ENCODE data around the gene SLC45A1.

SLC45A1 gene

DNA sequence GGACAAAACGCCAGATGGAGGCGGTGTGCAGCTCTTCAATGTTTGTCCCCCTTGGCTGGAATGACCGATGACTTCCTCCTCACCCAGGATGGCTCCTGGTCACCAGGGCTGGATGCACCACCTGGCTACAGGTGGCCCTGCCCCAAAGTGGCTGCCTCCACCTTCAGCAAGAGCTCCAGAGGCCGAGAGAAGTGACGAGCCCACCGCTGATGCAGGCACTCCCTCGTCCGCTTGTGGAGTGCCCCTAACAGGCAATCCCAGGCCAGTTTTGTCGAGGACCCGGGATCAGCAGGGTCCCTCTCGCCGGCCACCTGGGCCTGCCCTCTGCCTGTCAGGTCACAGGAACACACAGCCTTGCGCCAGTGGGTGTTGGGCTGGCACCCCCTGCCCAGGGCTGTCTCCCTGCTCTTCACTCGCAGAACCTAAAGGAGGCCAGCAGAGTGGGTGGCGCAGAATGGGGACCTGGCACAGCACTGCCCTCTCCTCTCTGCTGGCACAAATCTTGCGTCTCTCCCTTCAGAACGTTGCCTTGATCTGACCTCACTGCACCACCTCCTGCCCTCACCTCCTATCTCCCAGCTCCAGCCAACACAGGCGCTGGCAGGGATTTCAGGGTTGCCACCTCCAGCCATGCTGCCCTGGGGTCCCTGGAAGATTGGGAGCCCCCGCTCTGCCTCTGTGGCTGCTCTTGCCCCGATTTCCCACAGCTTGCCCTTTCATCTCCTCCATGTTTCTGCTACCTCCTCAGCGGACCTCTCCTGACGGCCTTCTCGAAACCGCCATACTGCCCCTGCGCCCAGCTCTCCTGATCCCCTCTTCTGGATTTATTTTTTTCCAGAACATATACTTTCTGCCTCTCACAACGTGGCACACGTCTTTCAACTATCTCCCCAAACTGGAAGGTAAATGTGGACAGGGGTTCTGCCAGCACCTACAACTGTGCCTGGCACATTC, 38.6 kb downstream of the SLC45A1 start:
- no peak for FAIRE-seq

DNA sequence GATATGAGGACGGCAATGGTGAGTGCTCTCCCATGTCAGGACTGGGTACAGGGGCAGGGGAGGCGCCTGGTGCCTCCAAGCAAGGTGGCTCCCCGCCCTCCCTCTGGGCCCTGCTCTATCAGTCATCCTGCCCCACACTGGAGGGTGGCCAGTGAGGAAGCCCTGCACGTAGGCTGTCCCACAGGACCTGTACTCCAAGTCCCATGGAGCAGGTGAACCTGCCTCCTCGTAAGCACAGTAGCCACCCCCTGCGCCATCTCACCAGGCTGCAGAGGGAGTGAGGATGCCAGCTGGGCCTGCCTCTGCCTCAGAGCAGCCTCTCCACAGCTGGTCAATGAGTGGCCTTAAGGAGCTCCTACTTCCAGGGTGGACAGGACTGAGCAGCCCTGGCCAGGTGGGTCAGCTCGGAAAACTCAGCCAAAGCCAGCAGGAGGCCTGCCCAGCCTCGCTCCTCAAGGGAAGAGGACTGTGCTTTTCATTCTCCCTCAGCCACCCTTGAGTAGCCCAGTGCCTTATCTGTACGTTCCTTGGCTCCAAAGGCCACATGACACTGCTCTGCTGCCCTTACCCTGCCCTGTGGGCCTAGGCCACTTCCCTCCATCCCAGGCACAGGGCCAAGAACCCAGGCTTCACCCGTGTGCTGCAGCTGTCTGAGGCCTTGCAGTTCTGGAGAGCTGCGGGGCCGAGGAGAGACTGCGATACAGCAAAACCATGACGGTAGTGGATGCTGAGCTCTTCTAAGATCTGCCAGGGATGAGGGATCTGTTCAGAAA, 39.6 kb downstream of the SLC45A1 start:
- no peak for FAIRE-seq

DNA sequence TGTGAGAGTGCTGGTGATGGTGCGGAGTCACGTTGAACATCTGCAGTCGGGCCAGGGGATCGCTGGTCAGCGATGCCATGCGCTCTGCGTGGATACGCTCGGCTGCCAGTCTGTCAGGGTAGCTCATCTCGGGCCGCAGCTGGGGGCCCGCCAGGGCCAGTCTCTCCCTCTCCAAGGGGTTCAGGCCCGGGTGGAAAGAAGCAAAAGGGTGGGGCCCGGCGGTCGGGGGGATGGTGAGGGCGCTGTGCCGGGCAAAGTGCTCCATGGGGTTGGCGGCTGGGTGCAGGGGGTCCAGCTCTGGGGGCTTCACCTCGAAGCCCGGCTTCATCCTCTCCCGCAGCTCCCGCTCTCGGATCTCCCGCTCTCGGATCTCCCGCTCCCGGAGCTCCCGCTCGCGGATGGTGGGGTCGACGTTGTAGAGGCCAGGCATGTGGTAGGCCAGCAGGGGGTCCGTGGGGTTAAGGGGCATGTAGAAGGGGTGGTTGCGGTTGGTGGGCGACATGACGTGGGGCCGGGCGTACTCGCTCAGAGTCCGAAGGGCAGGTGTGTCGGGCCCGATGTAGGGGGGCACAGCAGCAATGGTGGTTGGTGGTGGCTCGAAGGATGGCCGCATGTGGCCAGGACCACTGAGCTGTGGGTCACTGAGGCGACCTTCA, 40.5 kb downstream of the SLC45A1 start:
- FAIRE-seq, result no peak

GRCh38 chr1:8358897-8359616, 41.1 kb downstream of the SLC45A1 start:
- FAIRE-seq, result no peak

DNA sequence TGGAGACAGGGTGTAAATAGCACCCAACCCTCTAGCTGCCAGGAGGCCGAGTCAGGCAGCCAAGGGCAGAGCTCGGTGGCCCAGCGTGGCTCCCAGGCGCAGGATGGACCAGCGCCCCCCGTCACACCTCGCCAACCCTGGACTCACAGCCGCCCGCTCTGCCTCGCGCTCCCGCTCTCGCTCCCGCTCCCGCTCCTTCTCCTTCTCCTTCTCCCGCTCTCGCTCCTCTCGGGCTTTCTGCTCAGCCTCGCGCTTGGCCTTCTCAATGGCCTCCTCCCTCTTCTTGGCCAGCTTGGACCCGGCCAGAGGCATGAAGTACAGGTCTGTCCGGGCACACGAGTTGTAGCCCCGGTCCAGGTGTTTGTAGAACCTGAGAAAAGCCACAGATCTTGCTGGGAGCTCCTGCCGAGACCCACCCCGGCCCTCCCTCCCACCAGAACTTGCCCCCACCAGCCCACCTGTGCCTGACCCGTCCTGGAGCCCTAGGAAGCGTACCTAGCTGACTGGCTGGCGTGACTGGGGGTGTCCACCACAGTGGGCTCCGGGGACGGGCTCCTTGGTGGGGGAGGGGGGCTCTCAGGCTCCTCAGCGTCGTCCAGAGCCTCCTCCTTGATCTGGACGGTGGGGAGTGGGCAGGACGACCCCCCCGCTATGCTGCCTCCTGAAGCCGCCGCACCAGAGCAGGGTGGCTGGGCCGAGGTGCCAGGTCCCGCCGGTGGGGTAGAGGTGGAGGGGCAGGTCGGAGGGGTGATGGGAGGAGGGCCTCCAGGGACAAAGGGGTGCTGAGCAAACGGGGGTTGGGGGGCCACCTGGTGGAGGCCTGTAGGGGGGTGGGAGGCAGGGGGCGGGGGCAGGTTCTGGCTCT, 41.9 kb downstream of the SLC45A1 start:
- no peak for FAIRE-seq

DNA sequence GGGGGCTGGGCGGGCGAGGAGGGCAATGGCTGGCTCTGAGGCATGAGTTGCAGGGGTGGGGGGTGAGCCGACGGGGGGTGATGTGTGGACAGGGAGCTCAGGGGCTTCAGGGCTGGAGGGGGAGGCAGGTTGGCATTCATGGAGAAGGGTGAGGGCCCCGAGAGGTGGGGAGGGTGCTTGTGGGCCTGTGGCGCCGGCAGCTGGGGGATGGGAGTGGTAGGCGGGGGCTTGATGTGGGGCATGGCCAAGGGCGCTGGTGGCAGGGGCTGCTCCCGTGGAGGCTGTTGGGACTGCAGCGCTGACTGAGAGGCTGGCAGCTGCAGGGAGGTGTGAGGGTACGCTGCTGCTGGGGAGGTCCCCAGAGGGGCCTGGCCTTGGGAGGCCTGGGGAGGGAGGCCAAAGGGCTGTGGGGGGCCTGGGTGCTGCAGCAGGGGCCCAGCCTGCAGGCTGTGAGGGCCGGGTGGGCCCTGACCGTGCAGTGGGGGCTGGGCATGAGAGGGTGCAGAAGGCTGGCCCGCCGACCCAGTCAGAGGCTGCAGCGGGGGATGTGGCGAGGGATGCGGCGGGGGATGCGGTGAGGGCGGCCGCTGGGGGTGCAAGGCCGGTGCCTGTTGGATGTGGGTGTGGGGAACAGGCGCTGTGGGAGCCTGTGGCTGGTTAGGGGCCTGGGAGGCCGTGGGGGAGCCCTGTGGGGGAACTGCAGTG, 42.7 kb downstream of the SLC45A1 start:
- FAIRE-seq, result no peak

DNA sequence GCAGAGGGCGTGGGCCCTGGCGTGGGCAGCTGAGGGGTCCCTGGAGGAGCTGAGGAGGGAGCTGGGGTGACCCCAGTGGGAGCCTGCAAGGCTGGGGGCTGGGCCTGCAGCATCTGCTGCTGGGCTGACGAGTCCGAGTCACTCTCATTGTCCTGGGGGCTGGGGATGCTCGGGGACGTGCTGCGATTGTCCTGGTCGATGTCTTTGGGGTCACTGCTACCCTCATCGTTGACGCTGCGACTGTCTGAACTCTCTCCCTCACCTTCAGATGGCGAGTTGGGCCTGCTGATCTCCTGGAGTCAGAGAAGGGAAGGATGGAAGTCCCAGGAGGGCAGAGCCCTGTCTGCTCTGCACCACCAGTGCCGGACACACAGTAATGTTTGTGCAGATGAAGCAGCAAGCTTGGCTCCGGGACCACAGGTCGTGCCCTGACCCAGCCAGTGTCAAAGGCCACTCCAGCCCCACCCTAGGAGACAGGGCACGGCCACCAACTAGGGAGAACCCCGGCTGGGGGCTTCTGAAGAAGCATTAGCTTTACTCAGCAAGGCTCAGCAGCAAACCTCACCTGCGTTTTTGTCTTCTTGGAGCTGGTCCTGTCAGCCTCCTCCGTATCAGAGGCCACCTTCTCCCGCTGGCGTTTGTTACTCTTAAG, 43.4 kb downstream of the SLC45A1 start:
- no peak for FAIRE-seq

DNA sequence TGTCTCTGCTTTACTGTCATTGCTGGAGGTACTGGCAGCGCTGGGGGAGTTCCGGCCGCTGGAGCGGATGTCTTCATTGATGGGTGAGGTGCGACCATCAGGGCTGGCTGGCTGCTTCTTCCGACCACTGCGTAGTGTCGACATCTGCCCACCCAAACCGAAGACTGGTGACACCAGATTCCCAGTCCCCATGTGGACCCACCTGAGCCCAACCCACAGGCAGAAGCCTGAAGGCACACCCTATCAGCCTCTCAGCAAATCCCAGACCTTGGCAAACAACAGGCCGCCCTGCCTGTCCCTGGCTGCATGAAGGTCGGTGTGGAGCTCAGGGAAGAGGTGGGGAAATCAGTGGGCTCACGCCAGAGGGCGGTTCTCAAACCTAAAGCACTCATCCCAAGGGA, 44.8 kb downstream of the SLC45A1 start:
- no peak for FAIRE-seq

- no peak for FAIRE-seq
Observed at GRCh38 chr1:8363186-8363766, 45.4 kb downstream of the SLC45A1 start.

DNA sequence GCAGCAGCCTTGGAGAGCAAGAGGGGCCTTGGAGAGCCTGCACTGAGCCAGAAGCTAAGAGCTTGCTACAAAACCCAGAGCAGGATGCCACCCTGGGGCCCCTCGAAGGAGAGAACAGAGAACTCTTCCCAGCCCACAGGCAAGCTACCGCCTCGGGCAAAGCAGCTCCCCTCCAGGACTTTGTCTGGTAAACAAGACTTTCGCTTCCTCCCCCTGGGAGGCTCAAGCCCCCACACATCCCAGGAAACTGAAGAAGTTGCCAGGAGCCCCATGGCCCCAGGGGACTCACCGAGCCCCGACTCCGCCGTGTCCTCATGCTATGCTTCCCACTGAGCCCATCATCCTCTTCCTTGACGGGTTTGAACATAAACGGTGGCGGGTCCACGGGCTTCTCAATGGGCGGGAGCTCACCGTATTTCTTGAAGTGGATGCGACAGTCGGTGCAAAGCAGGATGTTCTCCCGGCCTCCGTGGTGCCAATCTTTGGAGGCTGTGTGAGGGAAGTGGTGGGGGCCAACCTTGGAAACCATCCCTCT, 45.9 kb downstream of the SLC45A1 start:
- FAIRE-seq, result no peak

DNA sequence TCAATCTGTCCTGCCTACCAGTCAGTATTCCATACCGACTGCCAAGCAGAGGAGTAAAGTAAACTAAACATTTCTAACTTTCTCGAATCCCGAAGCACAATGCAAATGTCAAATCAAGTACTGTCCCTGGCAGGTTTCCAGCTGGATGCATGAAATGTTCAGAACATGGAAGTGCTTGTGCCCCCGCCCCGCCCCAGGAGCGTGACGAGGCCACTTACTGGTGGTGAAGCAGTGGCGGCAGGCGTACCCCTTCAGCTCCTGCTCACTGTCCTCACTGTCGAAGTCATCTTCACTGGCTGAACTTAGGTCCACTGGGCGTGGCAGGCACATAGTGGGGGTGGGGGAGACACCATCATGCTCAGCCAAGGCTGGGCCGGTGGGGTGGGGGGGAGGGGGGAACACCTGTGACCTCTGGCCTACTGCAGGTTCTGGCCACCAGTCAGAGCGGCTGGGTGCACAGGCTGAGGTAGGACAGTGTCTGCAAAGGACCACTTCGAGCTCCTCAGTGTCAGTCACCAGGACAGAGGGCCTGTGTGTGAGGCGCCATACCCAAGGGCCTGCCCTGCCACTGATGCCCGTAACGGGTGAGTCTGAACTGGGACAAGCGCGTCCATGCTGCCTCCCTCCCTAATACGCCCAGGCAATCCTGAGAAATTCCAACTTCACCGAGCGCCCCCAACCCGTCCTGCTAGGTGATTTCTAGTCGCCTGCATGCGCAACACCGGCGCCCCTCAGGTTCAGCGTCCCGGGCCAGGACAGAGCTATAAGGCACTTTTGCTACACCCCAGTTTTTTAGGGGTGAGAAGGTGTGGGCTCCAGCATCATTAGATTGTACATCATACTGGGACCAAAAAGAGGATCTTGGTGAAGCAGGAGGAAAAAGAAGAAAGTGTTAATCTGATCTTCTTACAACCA, 46.9 kb downstream of the SLC45A1 start:
- FAIRE-seq, result no peak

DNA sequence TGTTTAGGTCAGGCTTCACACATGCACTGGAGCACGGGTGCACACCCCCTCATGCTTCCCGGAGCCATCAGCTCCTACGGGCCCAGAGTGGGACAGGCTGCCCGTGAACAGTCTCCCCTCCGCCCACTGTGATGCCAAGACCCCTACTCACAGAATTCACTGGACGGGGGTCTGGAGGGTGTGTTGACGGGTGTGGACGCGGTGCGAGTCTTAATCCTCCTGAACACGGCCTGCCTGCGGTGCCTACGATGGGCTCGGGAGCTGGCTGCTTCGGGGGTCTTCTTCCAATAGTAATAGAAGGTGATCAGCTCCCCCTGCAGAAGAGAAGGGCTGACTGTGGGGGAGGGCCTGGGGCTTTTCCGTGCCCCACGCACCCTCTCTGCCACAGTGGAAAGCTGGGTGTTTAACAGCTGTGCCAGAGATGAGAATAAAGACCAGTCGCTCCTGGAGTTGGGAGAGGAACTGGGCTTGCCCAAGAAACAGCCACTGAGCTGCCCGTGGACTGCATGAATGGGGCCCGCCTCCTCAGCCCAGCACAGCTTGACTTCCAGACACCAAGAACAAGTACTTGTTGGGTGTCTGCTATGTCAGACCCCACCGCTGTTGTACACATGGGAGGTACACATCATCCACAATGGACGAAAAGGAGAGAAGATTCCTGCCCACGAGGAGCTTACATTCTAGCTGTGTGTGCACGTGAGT, 47.9 kb downstream of the SLC45A1 start:
- FAIRE-seq, result no peak

GRCh38 chr1:8367571-8368194, 49.8 kb downstream of the SLC45A1 start:
- FAIRE-seq, result no peak

DNA sequence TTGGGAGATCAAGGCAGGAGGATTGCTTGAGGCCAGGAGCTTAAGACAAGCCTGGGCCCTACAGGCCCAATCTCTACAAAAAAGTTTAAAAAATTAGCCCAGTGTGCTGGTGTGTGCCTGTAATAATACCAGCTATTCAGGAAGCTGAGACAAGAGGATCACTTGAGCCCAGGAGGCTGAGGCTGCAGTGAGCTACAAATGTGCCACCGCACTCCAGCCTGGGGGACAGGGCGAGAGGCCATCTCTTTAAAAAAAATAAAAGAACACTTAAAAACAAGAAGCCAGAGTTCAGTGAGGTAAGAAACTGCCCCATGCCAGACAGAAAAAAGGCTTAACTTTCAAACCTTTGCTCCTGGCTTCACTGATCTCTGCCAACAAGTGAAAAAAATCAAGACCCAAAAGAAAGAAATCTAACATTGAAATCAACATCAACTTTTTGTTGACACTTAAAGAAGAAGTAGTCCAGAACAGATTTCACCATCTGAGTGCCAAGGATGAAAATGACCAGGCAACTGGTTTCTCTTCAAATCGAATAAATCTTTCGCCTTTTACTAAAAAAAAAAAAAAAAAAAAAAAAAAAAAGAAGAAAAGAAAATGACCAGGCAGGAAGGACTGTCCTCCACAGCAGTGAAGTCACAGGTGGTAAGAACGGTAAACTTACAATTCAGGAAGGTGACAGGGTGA, 51.2 kb downstream of the SLC45A1 start:
- no peak for FAIRE-seq

GRCh38 chr1:8370046-8370881, 52.4 kb downstream of the SLC45A1 start:
- FAIRE-seq, result no peak

GRCh38 chr1:8370905-8371315, 53.0 kb downstream of the SLC45A1 start:
- no peak for FAIRE-seq
